Fibroblast of pulmonary artery (primary cell): Measurements from ENCODE around the gene KRT10.
A peak's percentile ranks its signal among the peaks of the same experiment; 100 is the strongest.

Source experiments
- DNase-seq: peaks from one replicate; pipeline ENCODE4 v3.0.0-alpha.2; 2010; ENCODE audit warnings: low read depth
- H3K4me3 ChIP-seq: replicated peaks from 2 replicates; pipeline ENCODE4 v1.5.1; 2011; ENCODE audit warnings: low read depth, mild to moderate bottlenecking, control low read depth, low read length, moderate library complexity
- CTCF ChIP-seq: IDR thresholded peaks from 2 replicates; pipeline ENCODE4 v1.5.1; 2011; ENCODE audit warnings: mild to moderate bottlenecking, control low read depth, low read length, inconsistent platforms; ENCODE audit errors: missing control alignments

Gene KRT10

DNA sequence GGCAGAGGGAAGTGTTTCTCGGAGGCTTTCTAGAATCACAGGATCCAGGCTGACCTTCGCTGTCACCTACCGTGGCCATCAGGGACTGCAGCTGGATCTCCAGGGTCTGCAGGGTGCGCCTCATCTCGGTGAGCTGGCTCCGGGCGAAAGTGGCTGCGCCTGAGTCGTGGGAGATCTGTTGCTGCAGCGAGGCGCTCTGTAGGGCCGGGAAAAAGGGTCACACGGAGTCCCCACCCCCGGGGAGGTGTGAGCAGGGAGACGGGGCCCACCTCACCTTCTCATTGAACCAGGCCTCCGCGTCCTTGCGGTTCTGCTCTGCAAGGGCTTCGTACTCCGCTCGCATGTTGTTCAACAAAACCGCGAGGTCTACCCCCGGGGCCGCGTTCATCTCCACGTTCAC lies 25.6 kb downstream of the KRT10 start:
- no peak for TF ChIP-seq CTCF
- DNase-seq, result no peak
- no peak overlapping the region for H3K4me3 ChIP-seq

DNA sequence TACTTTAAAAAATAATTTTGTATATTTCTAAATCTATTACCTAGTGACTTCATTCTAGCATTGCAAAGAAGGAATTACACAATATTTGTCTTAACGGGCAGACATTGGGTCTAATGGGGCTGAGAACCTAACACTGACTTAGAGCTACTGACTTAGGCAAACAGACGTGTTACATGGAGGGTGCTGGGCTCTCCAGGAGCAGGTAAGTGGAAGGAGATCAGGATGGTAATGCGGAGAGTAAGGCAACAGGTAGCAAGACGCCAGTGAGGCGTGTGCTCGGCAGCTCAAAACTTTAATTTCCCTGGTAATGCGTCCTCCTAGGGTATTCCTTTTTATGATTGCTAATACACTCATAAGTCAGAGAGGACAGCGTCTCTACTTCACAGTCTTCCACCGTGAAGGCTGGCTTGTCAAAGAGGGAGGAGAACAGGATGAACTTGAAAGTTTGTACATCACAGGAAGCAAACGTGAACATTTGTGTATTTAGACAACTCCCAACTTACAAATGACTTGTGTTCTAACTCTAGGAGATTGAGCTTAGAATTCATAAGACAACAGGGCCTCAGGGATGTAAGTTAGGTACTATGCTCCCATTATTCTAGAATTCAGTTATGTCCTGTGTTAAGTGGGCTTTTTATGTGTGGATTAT lies 27.3 kb downstream of the KRT10 start:
- no peak for TF ChIP-seq CTCF
- DNase-seq, result no peak
- H3K4me3 ChIP-seq, result no peak overlapping the region

- DNase-seq, result no peak
- TF ChIP-seq CTCF, result no peak
- H3K4me3 ChIP-seq, result no peak overlapping the region
Observed at GRCh38 chr17:40794466-40794865, 27.9 kb downstream of the KRT10 start.

GRCh38 chr17:40793832-40794231 lies 28.6 kb downstream of the KRT10 start:
- no peak for TF ChIP-seq CTCF
- DNase-seq, result no peak
- H3K4me3 ChIP-seq, result no peak overlapping the region

DNA sequence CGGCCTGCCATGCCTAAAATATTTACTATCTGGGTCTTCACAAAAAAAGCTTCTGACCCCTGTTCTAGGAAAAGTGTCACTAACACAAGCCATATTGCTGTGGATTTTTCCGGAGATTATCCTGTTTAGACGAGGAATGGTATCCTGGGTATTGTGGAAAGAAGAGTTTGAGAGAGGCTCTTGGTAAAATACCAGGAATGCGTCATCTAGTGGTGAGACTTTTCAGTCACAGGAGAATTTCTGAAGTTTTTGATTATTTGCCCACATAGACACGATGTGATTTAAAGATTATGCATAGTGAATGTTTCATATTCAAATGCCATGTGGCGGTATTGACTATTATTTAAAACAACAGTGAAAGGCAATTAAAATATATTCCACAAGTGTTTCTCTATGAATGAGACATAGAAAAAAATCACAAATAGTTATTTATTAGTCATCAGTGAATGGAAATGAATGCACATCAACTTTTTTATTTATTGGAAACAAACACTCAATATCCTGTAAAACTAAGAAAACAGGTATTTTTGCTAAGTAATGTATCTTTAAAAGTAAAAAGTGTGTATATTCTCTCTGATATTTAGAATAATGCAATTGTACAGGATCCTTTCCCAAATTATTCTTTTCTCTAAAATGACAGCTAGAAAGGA lies 30.5 kb downstream of the KRT10 start:
- peak; percentile 65 for DNase-seq
- no peak overlapping the region for H3K4me3 ChIP-seq
- peak; percentile 72 for TF ChIP-seq CTCF

DNA sequence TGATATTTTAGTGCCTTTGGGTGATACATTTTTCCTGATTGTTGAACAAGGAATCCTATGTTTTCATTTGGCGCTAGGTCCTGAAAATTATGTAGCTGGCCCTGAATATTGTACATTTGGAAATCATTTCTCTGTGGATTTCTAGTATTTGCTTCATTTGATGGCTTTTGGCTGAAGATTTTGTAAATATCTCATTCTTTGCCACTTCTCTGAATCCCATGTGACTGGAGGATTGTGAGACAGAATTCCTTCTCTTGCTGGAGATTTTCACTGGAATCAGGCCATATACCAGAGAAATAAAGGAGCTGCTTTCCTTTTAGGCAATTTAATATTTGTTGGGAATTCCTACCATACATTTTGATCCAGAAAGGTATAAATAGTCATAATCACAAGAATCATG lies 31.3 kb downstream of the KRT10 start:
- no peak for TF ChIP-seq CTCF
- H3K4me3 ChIP-seq, result no peak overlapping the region
- no peak for DNase-seq

DNA sequence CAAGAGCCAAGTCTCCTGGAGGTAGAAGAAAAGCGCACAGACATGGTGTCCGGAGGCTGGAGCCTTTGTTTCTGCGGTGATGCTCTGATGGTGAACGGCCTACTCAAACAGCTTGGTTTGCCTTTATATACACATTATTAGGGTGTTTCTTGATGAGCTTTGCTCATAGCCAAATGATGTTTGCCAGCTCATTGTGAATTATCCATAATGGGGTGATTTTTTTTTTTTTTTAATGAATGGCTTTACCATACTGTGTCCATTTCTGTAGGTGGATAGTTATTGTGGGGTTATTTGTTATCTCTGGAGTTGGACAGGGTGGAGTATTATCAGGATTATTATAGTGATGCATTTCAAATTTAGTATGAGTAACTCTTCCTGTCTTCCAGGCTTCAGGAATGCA lies 40.0 kb downstream of the KRT10 start, which contains the start of gene KRT27:
TSS of gene KRT27 (minus strand) at position 101 of the 400 bp plus-strand sequence. CDS start at position 44, 57 bp downstream.
- TF ChIP-seq CTCF, result no peak
- no peak for DNase-seq

More for the DNA sequence above, 40.0 kb downstream of the KRT10 start, which contains the start of gene KRT27:
- H3K4me3 ChIP-seq, result no peak within 1 kb of the TSS
